Endothelial cell of umbilical vein (primary cell): ENCODE measurements around the gene CMSS1. TPM values are rescaled to one million over a fixed set of nuclear protein-coding genes. Genes with fewer than 3 reads are reported as not detected.

ENCODE experiments used
- BruUV-seq: library from RNA; stranded (reverse); fragments of 400-500 nt; replicated peaks from 2 replicates; lab custom pipeline; 2021; lab: Mats Ljungman, UMichigan
- CTCF ChIA-PET: fragments of 300-600, 350-600 bp; sonication (Branson Sonifier 250); formaldehyde crosslinking; loops from one replicate; lab custom pipeline; 2021; ENCODE audit warnings: antibody characterized with exemption, inconsistent platforms; lab: Charles Lee
- POLR2A ChIA-PET: fragments of 300-600, 350-600 bp; sonication (Branson Sonifier 250); formaldehyde crosslinking; loops from one replicate; lab custom pipeline; 2021; ENCODE audit warnings: antibody characterized with exemption, inconsistent platforms; lab: Charles Lee
- DNase-seq: peaks from one replicate; pipeline ENCODE4 v3.0.0-alpha.2; 2011; ENCODE audit warnings: low read depth, low spot score
- FAIRE-seq: peaks from 2 replicates; lab custom pipeline; 2011; peaks lifted over from hg19 to GRCh38; lab: Jason Lieb, UNC
- H2AFZ ChIP-seq: 2 replicates; pipeline ENCODE4 v1.6.0; 2012; ENCODE audit warnings: low read depth, low read length, control low read depth, inconsistent platforms
- H3K27ac ChIP-seq: 2 replicates; pipeline ENCODE4 v1.5.1; 2011; ENCODE audit warnings: low read depth, mild to moderate bottlenecking, control low read depth, low read length, moderate library complexity; ENCODE audit not compliant: insufficient read depth
- H3K27me3 ChIP-seq, 2 experiments: 2 replicates each; pipeline versions ENCODE4 v1.6.0 to v1.6.1; 2011; ENCODE audit warnings: low read length in 2 of 2, mixed read lengths in 1 of 2; ENCODE audit not compliant: control insufficient read depth in 2 of 2, insufficient read depth in 2 of 2
- H3K36me3 ChIP-seq, 2 experiments: 2 replicates in 1 of 2; 3 replicates in 1 of 2; pipeline ENCODE4 v1.5.1; 2011; ENCODE audit warnings: low read length in 2 of 2, mild to moderate bottlenecking in 1 of 2, moderate library complexity in 1 of 2; ENCODE audit not compliant: control insufficient read depth in 2 of 2, insufficient read depth in 2 of 2; ENCODE audit errors: extremely low read depth in 1 of 2
- H3K4me1 ChIP-seq: 3 replicates; pipeline ENCODE4 v1.5.1; 2011; ENCODE audit warnings: mild to moderate bottlenecking, low read length; ENCODE audit not compliant: control insufficient read depth, insufficient read depth; ENCODE audit errors: extremely low read depth
- H3K4me2 ChIP-seq: 2 replicates; pipeline ENCODE4 v1.6.1; 2011; ENCODE audit warnings: low read length, control low read depth, mixed read lengths; ENCODE audit not compliant: insufficient read depth
- H3K4me3 ChIP-seq, 3 experiments: fragments of 200-600 bp in 1 of 3; sonication (generic), shearing (Covaris generic) in 1 of 3; replicated peaks in 1 of 3; 2 replicates each; pipeline ENCODE4 v1.5.1; 2011 to 2016; ENCODE audit warnings: control low read depth in 3 of 3, low read length in 3 of 3, mild to moderate bottlenecking in 2 of 3, inconsistent platforms in 1 of 3, low read depth in 1 of 3, moderate library complexity in 1 of 3; ENCODE audit not compliant: insufficient read depth in 1 of 3
- H3K79me2 ChIP-seq: 2 replicates; pipeline ENCODE4 v1.6.0; 2012; ENCODE audit warnings: low read length, inconsistent platforms; ENCODE audit not compliant: control insufficient read depth, insufficient read depth
- H3K9ac ChIP-seq: replicated peaks from 2 replicates; pipeline ENCODE3; 2011; ENCODE audit warnings: low read length, control low read depth; ENCODE audit not compliant: insufficient read depth; ENCODE audit errors: extremely low read depth
- H3K9me1 ChIP-seq: replicated peaks from 3 replicates; pipeline ENCODE4 v1.6.0; 2011; ENCODE audit warnings: mild to moderate bottlenecking, low read length; ENCODE audit not compliant: control insufficient read depth, insufficient read depth; ENCODE audit errors: extremely low read depth
- H3K9me3 ChIP-seq: replicated peaks from 2 replicates; pipeline ENCODE4 v1.5.1; 2012; ENCODE audit warnings: low read length, inconsistent platforms; ENCODE audit not compliant: control insufficient read depth, insufficient read depth
- H4K20me1 ChIP-seq: replicated peaks from 2 replicates; pipeline ENCODE3; 2011; ENCODE audit warnings: mild to moderate bottlenecking, low read length; ENCODE audit not compliant: control insufficient read depth, insufficient read depth; ENCODE audit errors: extremely low read depth
- CTCF ChIP-seq, 2 donors: IDR thresholded peaks; 1 replicate in 1 of 2; 2 replicates in 1 of 2; pipeline ENCODE4 v1.5.1; 2011; ENCODE audit warnings: low read length in 2 of 2, mild to moderate bottlenecking in 2 of 2, moderate library complexity in 2 of 2, control low read depth in 1 of 2, inconsistent platforms in 1 of 2, low read depth in 1 of 2; ENCODE audit not compliant: insufficient read depth in 1 of 2; ENCODE audit errors: extremely low read depth in 1 of 2
- EZH2 ChIP-seq: IDR thresholded peaks from 2 replicates; pipeline ENCODE4 v1.6.1; 2012; ENCODE audit warnings: borderline replicate concordance, low read depth, mild to moderate bottlenecking, moderate library complexity, low read length, inconsistent platforms; ENCODE audit not compliant: severe bottlenecking
- FOS ChIP-seq: IDR thresholded peaks from 2 replicates; pipeline ENCODE4 v1.6.1; 2011; ENCODE audit warnings: mild to moderate bottlenecking, low read length, moderate library complexity, borderline replicate concordance; ENCODE audit not compliant: insufficient read depth
- GATA2 ChIP-seq: IDR thresholded peaks from 2 replicates; pipeline ENCODE4 v1.7.0; 2011; ENCODE audit warnings: low read depth, mild to moderate bottlenecking, moderate library complexity, mixed read lengths, low read length; ENCODE audit not compliant: insufficient read length, insufficient read depth
- JUN ChIP-seq: IDR thresholded peaks from 2 replicates; pipeline ENCODE4 v1.6.1; 2011; ENCODE audit warnings: borderline replicate concordance, low read depth; ENCODE audit not compliant: insufficient read length, insufficient read depth
- MAX ChIP-seq: IDR thresholded peaks from 2 replicates; pipeline ENCODE4 v1.6.1; 2011; ENCODE audit not compliant: insufficient read depth, insufficient read length
- MYC ChIP-seq: IDR thresholded peaks from one replicate; pipeline ENCODE4 v1.6.1; 2011; ENCODE audit warnings: mild to moderate bottlenecking, low read depth, low read length
- POLR2A ChIP-seq: IDR thresholded peaks from 2 replicates; pipeline ENCODE4 v1.6.1; 2012; ENCODE audit warnings: low read depth, mild to moderate bottlenecking, control low read depth, low read length
- POLR2AphosphoS5 ChIP-seq: IDR thresholded peaks from 2 replicates; pipeline ENCODE4 v1.6.1; 2012; ENCODE audit warnings: low read depth, mild to moderate bottlenecking, control low read depth, low read length, moderate library complexity; ENCODE audit not compliant: insufficient read depth
- dilution Hi-C: fragments of 300-500 bp; cut with MboI; formaldehyde crosslinking; loops from one replicate; pipeline ENCODE4 v1.15.0; 2019; ENCODE audit warnings: low sequenced_read_pairs; ENCODE audit not compliant: extremely low pct_ligation_motif_present
- intact Hi-C: fragments of 100-400 bp; cut with micrococcal nuclease; formaldehyde crosslinking; loops from one replicate; pipeline ENCODE4 v1.10.0; 2022
- polyA plus RNA-seq, 4 experiments: library from polyadenylated mRNA; depleted of rRNA in 3 of 4; stranded (reverse) in 3 of 4; unstranded in 1 of 4; fragments of >200 nt; gene quantifications; 2 replicates each; pipeline versions ENCODE4 v1.2.1 to v1.2.3, GENCODE V29; 2011 to 2012; ENCODE audit warnings: missing spikeins in 1 of 4
- total RNA-seq: library from RNA; stranded (reverse); gene quantifications from 2 replicates; pipeline ENCODE4 v1.2.3, GENCODE V29; 2021

Gene CMSS1
- total and polyA plus RNA-seq, 2 donors (not counting 3 experiments of a cell fraction or from before 2014, with no cell fraction given): 9.7 to 60.6 TPM

- dilution Hi-C loops (no loop called here), intact Hi-C loops (no loop called here)
- H3K36me3 ChIP-seq: no peaks in the 10 kb centered on the region
- H3K9me1 ChIP-seq: no peaks in the 10 kb centered on the region
- peaks cover 8% of the 10 kb centered on the region for H3K4me1 ChIP-seq
- POLR2A ChIA-PET: no interaction called here
- DNase-seq (no peak), FAIRE-seq (no peak)
- no peak overlapping the region for H2AFZ ChIP-seq
- H3K27ac ChIP-seq: no peak overlapping the region
- H4K20me1 ChIP-seq: no peaks in the 10 kb centered on the region
- H3K27me3 ChIP-seq: no peaks in the 10 kb centered on the region
- TF ChIP-seq EZH2 (no peak), CTCF (IDR thresholded peaks at IDR 0.05; ENCODE audit: extremely low read depth in 1 of 2, insufficient read depth in 1 of 2, low read depth in 1 of 2, low read length in 2 of 2) (no peak)
- H3K4me2 ChIP-seq: no peak overlapping the region
- H3K9me3 ChIP-seq: no peaks in the 10 kb centered on the region
- H3K4me3 ChIP-seq: no peak overlapping the region
- BruUV-seq: no TSS peak
- no peaks in the 10 kb centered on the region for H3K79me2 ChIP-seq
- CTCF ChIA-PET: interaction anchor here (0.7 to 1.9 kb wide), 6 partner anchors 9 to 272 kb away, joined by 3 to 6 read pairs (median 4); partner anchors contain the start of gene TBC1D23
- no peak overlapping the region for H3K9ac ChIP-seq
Observed at GRCh38 chr3:100103558-100104441, 286.1 kb downstream of the CMSS1 start.

GRCh38 chr3:100104442-100104798 lies 286.8 kb downstream of the CMSS1 start:
- FAIRE-seq: no peak
- POLR2A ChIA-PET: no interaction called here

More at GRCh38 chr3:100104442-100104798, 286.8 kb downstream of the CMSS1 start:
- no peak overlapping the region for H3K9ac ChIP-seq
- intact Hi-C loops: no loop called here
- no peak for TF ChIP-seq EZH2
- TF ChIP-seq POLR2A: no peak
- no peak for TF ChIP-seq GATA2
- TF ChIP-seq MAX: no peak
- no peak for TF ChIP-seq POLR2AphosphoS5
- no peak for TF ChIP-seq FOS
- no peak for TF ChIP-seq MYC
- TF ChIP-seq CTCF (IDR thresholded peaks at IDR 0.05; ENCODE audit: extremely low read depth in 1 of 2, insufficient read depth in 1 of 2, low read depth in 1 of 2, low read length in 2 of 2): no peak
- TF ChIP-seq JUN: no peak
- peaks cover 8% of the 10 kb centered on the region for H3K4me1 ChIP-seq
- no peaks in the 10 kb centered on the region for H3K27me3 ChIP-seq
- no peak overlapping the region for H3K4me3 ChIP-seq
- dilution Hi-C loops: no loop called here
- no peaks in the 10 kb centered on the region for H3K79me2 ChIP-seq
- no peaks in the 10 kb centered on the region for H3K9me3 ChIP-seq
- DNase-seq: no peak
- no peak overlapping the region for H3K27ac ChIP-seq
- no peak overlapping the region for H2AFZ ChIP-seq
- no peaks in the 10 kb centered on the region for H3K36me3 ChIP-seq
- no TSS peak for BruUV-seq
- no peak overlapping the region for H3K4me2 ChIP-seq
- no peaks in the 10 kb centered on the region for H3K9me1 ChIP-seq
- CTCF ChIA-PET: interaction anchor here (0.7 to 1.9 kb wide), 6 partner anchors 9 to 272 kb away, joined by 3 to 6 read pairs (median 4); partner anchors contain the start of gene TBC1D23
- H4K20me1 ChIP-seq: no peaks in the 10 kb centered on the region
